Measurements from ENCODE around the gene DNAJC3.

- TF ChIP-seq CTCF (IDR thresholded peaks at IDR 0.05), result no peak
- no peak for TF ChIP-seq POLR2A (IDR thresholded peaks at IDR 0.05)
- TF ChIP-seq EP300 (IDR thresholded peaks at IDR 0.05), result no peak
- no peak for TF ChIP-seq POLR2AphosphoS5 (IDR thresholded peaks at IDR 0.05)
Measured at GRCh38 chr13:95722241-95722640, 45.3 kb downstream of the DNAJC3 start.
